CD8-positive, alpha-beta memory T cell (primary cell): ENCODE measurements around the gene PDSS2. TPM values are rescaled to one million over a fixed set of nuclear protein-coding genes. Genes with fewer than 3 reads are reported as not detected.
A peak's percentile ranks its signal among the peaks of the same experiment; 100 is the strongest.
"Not testable (repeated sequence)": the region's sequence is repeated elsewhere in the genome, so short reads cannot be mapped to it uniquely, and the experiment has no call there.

Experiments
- CTCF ChIA-PET: fragments of 350-600 bp; sonication (Branson Sonifier 250); formaldehyde crosslinking; loops from one replicate; lab custom pipeline; 2021; ENCODE audit warnings: antibody characterized with exemption; lab: Charles Lee
- POLR2A ChIA-PET: fragments of 350-600 bp; sonication (Branson Sonifier 250); formaldehyde crosslinking; loops from one replicate; lab custom pipeline; 2021; ENCODE audit warnings: antibody characterized with exemption; lab: Charles Lee
- DNase-seq, 5 donors: peaks; one replicate each; pipeline versions ENCODE4 v3.0.0 to v3.0.0-alpha.2; 2020 to 2022; ENCODE audit warnings: mixed read lengths in 1 of 5
- H3K27ac ChIP-seq: one replicate; pipeline ENCODE4 v1.7.0; 2013; ENCODE audit warnings: low read depth, mild to moderate bottlenecking, low read length, moderate library complexity
- H3K27me3 ChIP-seq: 2 replicates; pipeline ENCODE4 v1.7.0; 2013; ENCODE audit warnings: low read length, mild to moderate bottlenecking; ENCODE audit not compliant: insufficient read depth, poor library complexity, severe bottlenecking
- H3K36me3 ChIP-seq: 2 replicates; pipeline ENCODE4 v1.7.0; 2013; ENCODE audit warnings: mild to moderate bottlenecking, low read length, moderate library complexity; ENCODE audit not compliant: insufficient read depth
- H3K4me1 ChIP-seq: 2 replicates; pipeline ENCODE4 v1.7.0; 2013; ENCODE audit warnings: mild to moderate bottlenecking, low read length, moderate library complexity; ENCODE audit not compliant: insufficient read depth
- H3K4me3 ChIP-seq: 2 replicates; pipeline ENCODE4 v1.7.0; 2013; ENCODE audit warnings: mild to moderate bottlenecking, low read length
- H3K9me3 ChIP-seq: 2 replicates; pipeline ENCODE4 v1.7.0; 2013; ENCODE audit warnings: mild to moderate bottlenecking, low read length
- H3K27ac Mint-ChIP-seq, 8 donors: one replicate each; pipeline ENCODE4 v1.8.0; 2020 to 2021; ENCODE audit warnings: mixed read lengths in 8 of 8, mild to moderate bottlenecking in 6 of 8, inconsistent platforms in 3 of 8, moderate library complexity in 3 of 8
- H3K27me3 Mint-ChIP-seq, 2 donors: one replicate each; pipeline ENCODE4 v1.8.0; 2020 to 2021; ENCODE audit warnings: mixed read lengths in 2 of 2, mild to moderate bottlenecking in 1 of 2, moderate library complexity in 1 of 2
- H3K36me3 Mint-ChIP-seq, 3 donors: one replicate each; pipeline ENCODE4 v1.8.0; 2020 to 2021; ENCODE audit warnings: mixed read lengths in 3 of 3, inconsistent platforms in 1 of 3, mild to moderate bottlenecking in 1 of 3
- H3K4me1 Mint-ChIP-seq, 3 donors: one replicate each; pipeline ENCODE4 v1.8.0; 2020 to 2021; ENCODE audit warnings: mixed read lengths in 3 of 3, inconsistent platforms in 1 of 3, mild to moderate bottlenecking in 1 of 3
- H3K4me3 Mint-ChIP-seq, 7 donors: one replicate each; pipeline ENCODE4 v1.8.0; 2020 to 2021; ENCODE audit warnings: mixed read lengths in 7 of 7, mild to moderate bottlenecking in 6 of 7, moderate library complexity in 4 of 7, inconsistent platforms in 2 of 7
- H3K9me3 Mint-ChIP-seq, 5 donors: one replicate each; pipeline ENCODE4 v1.8.0; 2020 to 2022; ENCODE audit warnings: mixed read lengths in 5 of 5, mild to moderate bottlenecking in 3 of 5, moderate library complexity in 2 of 5, inconsistent platforms in 1 of 5
- polyA plus RNA-seq: library from polyadenylated mRNA; unstranded; fragments of 300-500 nt; fragmentation: Illumina TruSeq; gene quantifications from one replicate; pipeline ENCODE4 v1.2.3, GENCODE V29; 2021
- total RNA-seq, 2 experiments: library from RNA; stranded (reverse); gene quantifications; one replicate each; pipeline ENCODE4 v1.2.3, GENCODE V29; 2021

Gene PDSS2
- total and polyA plus RNA-seq, 3 experiments from 2014 or later = 13.4 to 14.2 (median 13.7) TPM

- Mint-ChIP-seq H3K27ac (no peak overlapping the region), H3K4me1 (peaks cover 13 to 18% (median 14%) of the 10 kb centered on the region in 3 donors), H3K9me3 (peaks cover 0 to 2% (median 0%) of the 10 kb centered on the region in 5 donors), H3K4me3 (no peak overlapping the region), H3K36me3 (peaks cover 0 to 5% (median 0%) of the 10 kb centered on the region in 3 donors), H3K27me3 (peaks cover 40 to 69% of the 10 kb centered on the region in 2 donors)
- no peak for DNase-seq
- Histone ChIP-seq H3K4me1 (peaks cover 16% of the 10 kb centered on the region), H3K4me3 (no peak overlapping the region), H3K36me3 (no peaks in the 10 kb centered on the region), H3K27ac (no peak overlapping the region), H3K9me3 (no peaks in the 10 kb centered on the region), H3K27me3 (peaks cover 33% of the 10 kb centered on the region)
- POLR2A ChIA-PET = no interaction called here
- CTCF ChIA-PET = no interaction called here
These were observed 25.8 kb upstream of the PDSS2 start for GRCh38 chr6:107485157-107485556.

GRCh38 chr6:107479089-107479690 lies 19.8 kb upstream of the PDSS2 start:
- H3K27me3 ChIP-seq = peaks cover 6% of the 10 kb centered on the region
- H3K9me3 ChIP-seq = no peaks in the 10 kb centered on the region
- Mint-ChIP-seq H3K9me3 (no peaks in the 10 kb centered on the region), H3K27me3 (peaks cover 27 to 56% of the 10 kb centered on the region in 2 donors), H3K36me3 (no peaks in the 10 kb centered on the region), H3K4me3 (no peak overlapping the region), H3K4me1 (no peaks in the 10 kb centered on the region), H3K27ac (no peak overlapping the region)
- H3K4me3 ChIP-seq = no peak overlapping the region
- CTCF ChIA-PET = no interaction called here
- DNase-seq = no peak
- POLR2A ChIA-PET = interaction anchor here (1.3 kb wide), 1 partner anchor 20 kb away, joined by 5 read pairs; the partner anchor contains the start of gene PDSS2
- H3K4me1 ChIP-seq = no peaks in the 10 kb centered on the region
- H3K36me3 ChIP-seq = no peaks in the 10 kb centered on the region
- no peak overlapping the region for H3K27ac ChIP-seq

- H3K9me3 Mint-ChIP-seq, H3K27ac Mint-ChIP-seq, H3K27me3 ChIP-seq, POLR2A ChIA-PET, H3K27ac ChIP-seq, H3K36me3 Mint-ChIP-seq, DNase-seq, H3K4me3 ChIP-seq, H3K4me3 Mint-ChIP-seq, H3K9me3 ChIP-seq, H3K36me3 ChIP-seq, H3K4me1 Mint-ChIP-seq, CTCF ChIA-PET, H3K4me1 ChIP-seq: not testable (repeated sequence)
- H3K27me3 Mint-ChIP-seq = peaks cover 16 to 41% of the 10 kb centered on the region in 2 donors
These were observed 16.5 kb upstream of the PDSS2 start for GRCh38 chr6:107475826-107476225.

DNA sequence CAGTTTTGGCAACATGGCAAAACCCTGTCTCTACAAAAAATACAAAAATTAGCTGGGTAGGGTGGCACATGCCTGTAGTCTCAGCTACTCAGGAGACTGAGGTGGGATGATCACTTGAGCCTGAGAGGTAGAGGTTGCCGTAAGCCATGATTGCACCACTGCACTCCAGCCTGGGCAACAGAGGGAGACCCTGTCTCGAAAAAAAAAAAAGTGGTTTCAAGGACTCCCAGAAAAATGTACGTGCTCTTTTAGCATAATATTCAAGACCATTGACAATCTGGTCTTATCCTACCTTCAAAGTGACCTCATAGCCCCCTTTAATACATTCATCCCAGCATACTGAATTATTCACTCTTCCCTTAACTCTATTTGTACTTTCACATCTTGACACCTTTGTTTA lies 16.0 kb upstream of the PDSS2 start:
- H3K4me3 ChIP-seq, DNase-seq, H3K27ac Mint-ChIP-seq, H3K36me3 Mint-ChIP-seq, H3K36me3 ChIP-seq, H3K27me3 ChIP-seq, H3K4me1 Mint-ChIP-seq, H3K4me1 ChIP-seq, H3K4me3 Mint-ChIP-seq, H3K27ac ChIP-seq, CTCF ChIA-PET, H3K9me3 Mint-ChIP-seq, POLR2A ChIA-PET, H3K9me3 ChIP-seq: not testable (repeated sequence)
- H3K27me3 Mint-ChIP-seq = peaks cover 16 to 39% of the 10 kb centered on the region in 2 donors

- no peaks in the 10 kb centered on the region for H3K9me3 Mint-ChIP-seq
- no peaks in the 10 kb centered on the region for H3K4me1 Mint-ChIP-seq
- no peak overlapping the region for H3K27ac Mint-ChIP-seq
- no peak for DNase-seq
- Histone ChIP-seq H3K4me1 (no peaks in the 10 kb centered on the region), H3K9me3 (no peaks in the 10 kb centered on the region), H3K36me3 (no peaks in the 10 kb centered on the region), H3K27me3 (no peaks in the 10 kb centered on the region), H3K27ac (no peak overlapping the region), H3K4me3 (no peak overlapping the region)
- no peaks in the 10 kb centered on the region for H3K36me3 Mint-ChIP-seq
- POLR2A ChIA-PET = no interaction called here
- CTCF ChIA-PET = interaction anchor here (1.0 kb wide), 1 partner anchor 13 kb away, joined by 3 read pairs; no protein-coding TSS in a partner anchor
- peaks cover 16 to 42% of the 10 kb centered on the region in 2 donors for H3K27me3 Mint-ChIP-seq
- no peak overlapping the region for H3K4me3 Mint-ChIP-seq
These were observed 14.3 kb upstream of the PDSS2 start for GRCh38 chr6:107473660-107474059.

- no peaks in the 10 kb centered on the region for H3K27me3 ChIP-seq
- H3K4me1 Mint-ChIP-seq = no peaks in the 10 kb centered on the region
- no peaks in the 10 kb centered on the region for H3K9me3 ChIP-seq
- no peak for DNase-seq
- CTCF ChIA-PET = no interaction called here
- POLR2A ChIA-PET = no interaction called here
- no peak overlapping the region for H3K27ac Mint-ChIP-seq
- H3K4me3 ChIP-seq = no peak overlapping the region
- H3K4me3 Mint-ChIP-seq = no peak overlapping the region
- no peaks in the 10 kb centered on the region for H3K4me1 ChIP-seq
- peaks cover 5 to 41% of the 10 kb centered on the region in 2 donors for H3K27me3 Mint-ChIP-seq
- no peak overlapping the region for H3K27ac ChIP-seq
- no peaks in the 10 kb centered on the region for H3K36me3 ChIP-seq
- H3K36me3 Mint-ChIP-seq = no peaks in the 10 kb centered on the region
- H3K9me3 Mint-ChIP-seq = no peaks in the 10 kb centered on the region
These were observed 11.0 kb upstream of the PDSS2 start for GRCh38 chr6:107470364-107470763.

GRCh38 chr6:107466062-107466461 lies 6.7 kb upstream of the PDSS2 start:
- Mint-ChIP-seq H3K4me3 (no peak overlapping the region), H3K4me1 (no peaks in the 10 kb centered on the region)

DNA sequence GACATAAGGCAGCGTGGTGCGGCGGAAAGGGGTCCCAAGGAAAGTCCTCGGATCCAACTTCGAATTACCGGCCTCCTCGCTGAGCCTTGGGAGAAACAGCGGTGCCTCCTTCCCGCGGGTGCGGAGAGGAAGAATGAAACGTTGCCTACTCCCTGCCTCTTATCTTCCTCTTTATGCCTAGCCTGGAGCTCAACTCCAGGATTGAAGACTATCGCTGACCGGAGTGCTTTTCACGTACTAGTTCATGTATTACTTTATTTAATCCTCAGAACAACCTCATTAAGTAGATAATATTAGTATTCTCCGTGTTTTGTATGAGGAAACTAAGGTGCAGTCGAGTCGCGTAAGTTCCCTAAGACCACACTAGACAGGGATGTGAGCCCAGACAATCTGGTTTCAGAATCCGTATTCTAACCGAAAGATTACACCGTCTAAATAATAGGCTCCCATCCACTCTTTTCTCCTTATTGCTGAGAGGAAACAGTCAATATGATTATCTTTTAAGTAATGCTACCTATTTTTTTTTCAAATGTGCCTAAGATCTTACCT lies 793 bp upstream of the PDSS2 start:
- H3K36me3 Mint-ChIP-seq = peaks cover 0 to 19% (median 5%) of the 10 kb centered on the region in 3 donors
- ChIA-PET POLR2A (interaction anchor here (0.6 to 1.6 kb wide), 5 partner anchors 12 to 498 kb away, joined by 3 to 5 read pairs (median 5); partner anchors contain the start of gene SEC63), CTCF (interaction anchor here (0.7 to 2.3 kb wide), 7 partner anchors 9 to 214 kb away, joined by 3 to 7 read pairs (median 3); no protein-coding TSS in a partner anchor)
- Histone ChIP-seq H3K9me3 (no peaks in the 10 kb centered on the region), H3K27ac (peak overlapping the region; percentile 74), H3K4me1 (peaks cover 3% of the 10 kb centered on the region), H3K36me3 (no peaks in the 10 kb centered on the region), H3K4me3 (peak overlapping the region; percentile 82), H3K27me3 (no peaks in the 10 kb centered on the region)
- peak overlapping the region; percentile 86 to 100 (median 97) for H3K4me3 Mint-ChIP-seq
- DNase-seq = no peak
- H3K4me1 Mint-ChIP-seq = peaks cover 24 to 39% (median 35%) of the 10 kb centered on the region in 3 donors
- H3K27me3 Mint-ChIP-seq = no peaks in the 10 kb centered on the region
- H3K9me3 Mint-ChIP-seq = no peaks in the 10 kb centered on the region
- peak overlapping the region; percentile 87 to 99 (median 97) for H3K27ac Mint-ChIP-seq

More at GRCh38 chr6:107466062-107466461, 6.7 kb upstream of the PDSS2 start:
- H3K4me1 ChIP-seq = no peaks in the 10 kb centered on the region
- H3K27me3 ChIP-seq = no peaks in the 10 kb centered on the region
- H3K4me3 ChIP-seq = no peak overlapping the region
- ChIA-PET CTCF (no interaction called here), POLR2A (no interaction called here)
- Mint-ChIP-seq H3K9me3 (no peaks in the 10 kb centered on the region), H3K27me3 (peaks cover 0 to 26% of the 10 kb centered on the region in 2 donors), H3K27ac (no peak overlapping the region), H3K36me3 (no peaks in the 10 kb centered on the region)
- H3K27ac ChIP-seq = no peak overlapping the region
- DNase-seq = no peak
- no peaks in the 10 kb centered on the region for H3K36me3 ChIP-seq
- no peaks in the 10 kb centered on the region for H3K9me3 ChIP-seq
